T-helper 22 cell (primary cell): Measurements from ENCODE around the gene CSRP3.

Experiments used
- DNase-seq: peaks from one replicate; pipeline ENCODE4 v3.0.0-alpha.2; 2020; ENCODE audit warnings: low read depth

CSRP3 gene

DNA sequence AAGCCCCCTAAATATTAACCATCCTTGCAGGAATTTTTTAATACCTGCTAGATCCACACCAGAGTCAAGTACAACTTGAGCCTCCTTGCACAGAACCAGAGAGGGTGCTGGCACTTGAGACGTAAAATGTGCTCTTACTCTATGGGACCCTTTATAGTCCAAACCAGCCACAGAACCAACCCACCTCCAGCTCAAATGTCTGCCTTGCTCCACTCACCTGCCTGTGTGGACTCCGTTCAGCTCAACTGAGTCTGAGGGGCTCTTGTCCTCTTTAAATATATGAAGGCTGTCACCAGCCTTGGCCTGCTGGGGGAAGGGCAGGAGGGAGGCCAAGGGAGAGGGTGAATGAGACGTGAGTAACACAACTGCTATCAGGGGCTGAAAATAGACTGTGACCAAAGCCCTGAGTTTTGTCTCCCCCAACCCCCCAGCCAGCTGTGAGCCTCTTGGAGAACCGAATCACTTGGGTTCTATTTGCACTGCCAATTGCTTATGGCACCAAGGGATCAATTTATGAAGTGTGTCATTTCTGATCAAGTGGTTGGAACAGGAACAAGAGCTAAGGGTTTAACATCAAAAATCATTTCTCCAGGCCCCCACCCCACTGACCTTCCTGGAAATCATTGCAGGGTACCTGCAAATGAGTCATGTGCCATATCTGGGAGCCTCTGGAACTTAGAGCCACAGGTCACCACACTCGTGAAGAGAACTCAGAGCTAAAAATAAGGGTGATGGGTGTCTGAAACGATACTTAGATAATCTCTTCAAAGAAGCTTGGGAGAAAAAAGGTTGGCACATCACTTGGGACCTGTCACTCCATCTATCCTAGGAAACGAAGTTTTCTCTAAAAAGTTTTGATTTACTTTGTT, at the start of gene CSRP3:
CSRP3 (minus strand) TSS at position 247 of the 869 bp plus-strand sequence. CDS start 9,535 bp downstream, outside the sequence.
- no peak for DNase-seq

DNA sequence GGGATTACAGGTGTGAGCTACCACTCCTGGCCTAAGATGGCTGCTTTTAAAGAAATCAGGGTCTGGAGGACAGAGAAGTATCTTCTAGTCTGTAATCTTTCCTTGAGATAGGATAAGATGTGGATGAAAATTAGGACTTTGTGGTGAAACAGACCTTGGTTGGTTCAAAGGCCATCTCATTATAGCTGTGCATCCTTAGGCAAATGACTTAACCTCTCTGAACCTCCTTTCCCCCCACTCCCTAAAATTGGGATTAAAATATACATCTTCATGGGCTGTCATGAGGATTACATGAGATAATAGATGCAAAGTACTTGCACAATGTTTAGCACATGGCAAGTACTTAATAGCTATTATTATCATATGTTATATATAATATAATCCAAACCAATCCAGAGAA, 49.8 kb upstream of the CSRP3 start:
- no peak for DNase-seq

DNA sequence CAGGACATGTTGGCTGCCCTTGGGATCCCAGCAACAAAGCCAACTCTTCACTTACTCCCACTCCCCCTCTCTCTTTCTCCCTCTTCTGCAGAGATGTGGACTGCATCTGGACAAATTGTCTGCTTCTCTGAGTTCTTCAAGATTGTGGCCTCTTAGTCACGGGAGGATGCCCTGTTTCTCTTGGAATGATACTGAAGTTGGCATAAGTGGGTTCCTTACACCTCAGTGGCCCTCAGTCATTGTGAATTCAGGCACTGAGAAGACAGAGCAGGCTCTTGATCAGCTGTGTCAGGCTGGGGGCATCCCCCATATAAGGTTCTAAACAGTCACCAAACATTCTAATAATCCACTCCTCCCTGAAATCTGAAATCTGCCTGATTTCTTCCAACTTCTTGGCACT, 45.0 kb upstream of the CSRP3 start:
- no peak for DNase-seq

DNA sequence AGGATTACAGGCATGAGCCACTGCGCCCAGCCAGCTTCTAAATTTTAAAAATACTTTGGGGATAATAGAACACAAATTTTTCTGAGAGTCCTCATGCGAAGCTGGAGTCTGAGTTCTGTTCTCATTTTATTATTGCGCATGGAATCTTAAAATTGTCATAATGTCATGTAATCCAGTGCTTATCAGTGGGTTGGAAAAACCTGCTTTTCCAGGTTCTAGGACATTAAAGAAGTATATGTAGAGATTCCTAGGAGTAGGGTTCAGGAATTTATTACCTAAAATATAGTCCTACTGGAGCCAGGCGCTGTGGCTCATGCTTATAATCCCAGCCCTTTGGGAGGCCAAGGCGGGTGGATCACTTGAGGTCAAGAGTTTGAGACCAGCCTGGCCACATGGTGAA, 43.6 kb upstream of the CSRP3 start:
- no peak for DNase-seq

DNA sequence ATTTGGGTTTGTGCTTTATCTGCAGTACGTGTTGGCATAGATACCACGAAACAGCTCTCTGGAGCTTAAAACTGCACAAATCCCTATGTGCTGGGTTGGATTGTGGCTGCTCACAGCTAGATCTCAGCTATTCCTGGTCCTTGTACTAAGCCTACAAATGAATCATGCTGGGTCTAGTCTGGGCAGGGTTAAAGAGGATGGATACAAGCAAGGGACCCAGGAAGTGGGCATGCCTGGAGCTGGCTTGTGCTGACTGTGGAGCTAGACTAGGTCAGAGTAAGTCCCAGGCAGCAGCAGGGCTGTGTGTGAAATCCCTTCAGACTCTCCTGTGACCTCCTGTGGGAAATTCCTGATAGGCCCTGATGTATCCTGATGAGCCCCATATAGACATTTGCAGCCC, 42.8 kb upstream of the CSRP3 start:
- no peak for DNase-seq

DNA sequence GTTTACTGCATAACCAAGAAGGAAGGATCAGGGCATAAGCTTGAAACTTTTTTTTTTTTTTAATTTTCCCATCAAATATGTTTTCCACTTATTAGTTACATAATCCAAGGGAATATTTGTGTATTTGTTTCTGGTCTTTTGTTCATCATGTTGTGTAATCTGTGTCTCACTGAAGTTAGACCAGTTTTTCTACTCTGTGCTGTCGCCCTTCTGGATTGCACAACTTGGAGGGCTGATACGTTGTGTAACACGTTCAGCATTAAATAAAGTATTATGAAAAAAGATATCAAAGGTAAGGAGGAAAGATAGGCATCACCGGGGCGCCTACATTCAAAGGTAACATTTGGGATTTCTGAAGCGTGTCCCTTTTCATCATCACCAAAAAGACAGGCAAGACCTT, 42.3 kb upstream of the CSRP3 start:
- no peak for DNase-seq

DNA sequence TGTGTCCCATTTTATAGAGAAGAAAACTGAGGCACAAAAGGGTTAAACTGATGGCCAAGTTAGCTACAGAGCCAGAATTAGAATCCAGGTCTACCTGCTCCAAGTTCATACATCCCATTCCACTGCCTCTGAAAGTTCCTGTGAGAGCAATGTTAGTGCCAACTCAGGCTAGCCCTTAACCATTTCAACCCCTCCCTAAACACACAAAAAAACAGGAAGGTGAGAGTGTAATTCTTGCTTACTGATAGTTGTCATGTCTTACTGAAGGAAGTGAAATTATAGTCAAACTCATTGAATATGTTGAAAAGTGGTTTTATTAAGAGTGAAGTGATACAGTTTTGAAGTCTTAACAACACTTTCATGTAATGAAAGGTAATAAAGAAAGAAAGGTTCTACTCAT, 41.8 kb upstream of the CSRP3 start:
- no peak for DNase-seq

DNA sequence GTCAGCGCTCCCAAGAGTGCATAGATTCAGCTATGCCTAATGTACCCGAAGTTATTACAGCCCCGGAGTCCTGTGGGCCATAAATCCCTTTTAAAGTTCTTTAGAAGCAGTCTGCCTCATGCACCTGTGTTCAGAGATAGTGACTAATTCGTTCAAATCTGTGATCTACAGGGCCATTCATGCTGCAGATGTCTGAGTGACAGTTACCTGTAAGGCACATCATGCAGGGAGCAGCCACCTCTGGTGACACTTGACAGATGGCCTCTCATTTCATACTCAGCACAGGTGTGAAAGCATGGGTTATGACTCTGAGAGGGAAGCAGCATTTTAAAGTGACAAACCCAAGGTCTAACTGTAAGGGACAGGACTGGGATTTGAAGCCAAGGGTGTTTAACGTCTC, 41.4 kb upstream of the CSRP3 start:
- no peak for DNase-seq

DNA sequence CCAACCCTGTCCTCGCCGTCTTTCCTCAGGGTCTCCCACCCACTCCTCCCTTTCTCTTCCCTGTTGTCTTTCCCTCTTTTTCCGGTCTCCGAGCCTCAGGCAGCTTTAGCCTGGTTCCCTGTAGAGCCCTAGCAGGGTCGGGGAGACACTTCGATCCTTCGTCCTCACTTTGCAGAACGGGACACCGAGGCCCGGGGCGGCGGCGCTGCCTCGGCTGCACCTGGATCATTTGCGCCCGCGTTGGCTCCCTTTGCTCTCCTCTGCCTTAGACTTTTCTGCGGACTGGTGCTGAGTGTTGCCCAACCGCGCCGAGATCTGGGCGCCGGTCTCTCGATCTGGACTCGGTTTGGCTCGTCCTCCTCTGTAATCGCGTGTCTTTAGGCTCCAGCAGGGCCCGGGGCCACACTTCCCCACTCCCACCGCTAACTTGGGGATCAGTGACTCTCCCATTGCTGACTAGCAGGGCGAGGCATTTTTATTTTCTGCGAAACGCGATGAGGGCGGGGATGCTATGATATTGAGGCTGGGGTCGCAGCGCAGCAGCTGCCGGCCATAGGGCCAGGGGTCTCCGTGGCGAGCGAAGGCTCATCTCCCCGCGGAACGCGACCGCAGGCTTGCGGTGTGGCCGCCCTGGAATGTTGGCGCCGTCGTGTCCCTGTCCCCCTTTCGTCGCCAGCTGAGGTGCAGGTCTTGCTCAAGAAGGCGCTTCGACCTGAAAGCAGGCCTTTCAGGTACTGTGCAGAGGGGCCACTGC, 40.6 kb upstream of the CSRP3 start:
- DNase-seq, result no peak

DNA sequence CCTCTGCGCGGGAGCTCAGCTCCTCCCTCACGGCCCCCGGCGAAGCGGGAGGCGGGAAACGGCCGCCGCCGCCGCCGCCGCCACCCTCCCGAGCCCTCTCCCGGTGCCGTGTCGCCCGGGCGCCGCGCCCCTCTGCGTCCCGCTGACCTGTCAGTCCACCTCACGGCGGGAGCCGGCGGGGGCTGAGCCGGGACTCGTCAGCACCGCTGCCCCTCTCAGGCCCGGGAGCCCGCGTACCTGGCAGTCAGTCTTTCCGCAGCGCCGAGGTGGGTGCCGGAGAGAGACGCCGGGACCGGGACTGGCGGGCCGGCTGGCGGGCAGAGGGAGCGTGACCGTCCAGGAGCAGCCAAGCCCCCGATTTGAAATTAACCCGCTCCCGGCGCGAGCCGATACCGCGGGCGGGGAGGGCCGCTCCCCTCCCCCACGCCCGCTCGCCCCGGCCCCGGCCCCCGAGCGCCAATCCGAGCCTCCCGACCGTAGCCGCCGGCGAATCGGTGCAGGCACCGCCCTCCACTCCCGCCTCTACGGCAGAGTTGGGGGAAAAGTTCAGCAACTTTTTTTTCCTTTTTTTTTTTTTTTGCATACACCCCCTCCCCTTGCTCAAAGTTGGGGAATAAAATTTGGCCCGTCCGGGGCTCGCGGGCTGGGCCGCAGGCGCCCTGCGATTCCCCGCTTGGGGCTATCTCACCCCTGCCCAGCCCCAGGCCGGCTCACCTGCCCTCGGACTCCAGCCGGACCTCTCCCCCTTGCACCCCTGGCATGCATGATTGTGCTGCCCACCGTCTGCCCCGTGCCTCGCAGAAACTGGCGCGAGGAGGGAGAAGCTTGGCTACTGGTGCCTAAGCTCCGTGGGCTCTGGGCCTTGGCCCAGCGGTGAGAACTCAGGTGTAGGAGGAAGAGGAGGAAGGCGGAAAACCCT, 39.7 kb upstream of the CSRP3 start:
- DNase-seq, result peak; percentile 12

DNA sequence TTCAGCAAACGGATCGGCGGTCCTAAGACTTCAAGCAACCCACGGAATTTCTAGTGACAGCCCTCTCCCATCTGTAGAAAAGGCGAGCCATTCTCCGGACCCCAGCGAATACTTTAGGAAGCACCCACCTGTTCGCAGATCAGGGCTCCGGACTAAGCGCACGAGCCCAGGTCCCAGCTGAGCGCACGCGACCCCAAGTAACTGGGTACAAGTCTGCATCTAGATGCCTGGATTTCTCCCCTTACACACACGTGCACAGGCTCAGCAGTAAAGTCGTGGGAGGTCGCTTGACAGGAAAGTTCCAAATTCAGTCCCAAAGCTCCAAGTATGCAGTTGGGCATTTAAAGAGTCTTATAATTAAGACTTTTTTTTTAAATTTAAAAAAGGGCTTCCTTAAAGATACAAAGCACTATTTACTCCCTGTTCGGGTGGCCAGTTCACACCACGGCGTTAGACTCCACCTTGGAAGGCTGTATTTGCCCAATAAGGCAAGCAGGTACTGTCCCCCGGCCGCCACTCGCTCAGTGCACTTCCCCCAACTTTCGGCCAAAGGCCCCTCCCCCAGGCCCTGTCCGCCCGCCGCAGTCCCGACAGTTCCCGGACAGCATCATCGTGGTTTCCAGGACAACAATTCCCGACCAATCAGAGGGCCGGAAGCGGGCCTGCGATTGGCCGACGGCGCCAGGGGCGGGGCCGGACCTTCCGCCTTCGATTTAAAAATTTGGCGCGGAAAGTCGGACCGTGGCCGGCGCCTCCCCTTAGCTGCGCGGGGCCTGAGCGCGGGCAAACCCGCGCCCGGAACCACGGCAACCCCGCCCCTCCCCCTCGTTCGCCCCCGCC, 38.9 kb upstream of the CSRP3 start, which contains the start of gene E2F8:
E2F8 (minus strand) TSS at position 526 of the 840 bp plus-strand sequence. CDS start 824 bp downstream, outside the sequence.
- peak; percentile 68 for DNase-seq

DNA sequence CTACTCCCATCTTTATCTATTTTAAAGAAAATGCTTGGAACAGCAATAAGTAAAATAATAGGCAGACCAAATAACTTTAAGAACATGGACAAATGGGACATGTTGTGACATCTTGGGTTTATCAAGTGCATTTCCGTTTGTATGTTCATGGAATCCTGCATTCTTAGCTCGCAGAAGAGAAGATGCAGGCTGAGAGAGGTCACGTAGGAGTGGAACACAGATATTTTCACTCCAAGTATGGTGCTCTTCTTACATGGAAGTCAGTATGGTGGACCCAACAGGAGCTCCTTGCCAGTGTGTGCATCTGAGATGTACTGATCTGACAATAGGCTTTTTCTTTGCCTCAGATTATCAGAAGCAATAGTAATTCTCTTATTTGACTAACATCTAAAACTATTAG, 37.3 kb upstream of the CSRP3 start:
- DNase-seq, result no peak

DNA sequence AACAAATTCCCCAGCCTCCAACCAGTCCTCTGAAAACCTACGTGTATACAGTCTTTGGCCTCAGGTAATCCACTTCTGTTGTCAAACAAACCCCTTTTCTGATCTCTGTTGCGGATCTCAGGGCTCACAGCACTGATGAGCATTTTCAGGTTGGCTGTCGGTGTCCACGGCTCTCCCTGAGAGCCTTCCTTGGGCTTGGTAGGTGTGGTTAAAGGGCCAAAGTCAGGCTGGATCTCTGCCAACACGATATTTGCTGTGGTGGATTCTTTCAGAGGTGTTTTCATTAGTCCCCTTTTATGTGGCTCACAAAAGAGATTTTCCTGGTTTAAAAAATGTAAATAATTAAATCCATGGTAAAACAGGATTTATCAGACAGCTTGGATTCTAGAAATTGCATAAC, 36.0 kb upstream of the CSRP3 start:
- no peak for DNase-seq

DNA sequence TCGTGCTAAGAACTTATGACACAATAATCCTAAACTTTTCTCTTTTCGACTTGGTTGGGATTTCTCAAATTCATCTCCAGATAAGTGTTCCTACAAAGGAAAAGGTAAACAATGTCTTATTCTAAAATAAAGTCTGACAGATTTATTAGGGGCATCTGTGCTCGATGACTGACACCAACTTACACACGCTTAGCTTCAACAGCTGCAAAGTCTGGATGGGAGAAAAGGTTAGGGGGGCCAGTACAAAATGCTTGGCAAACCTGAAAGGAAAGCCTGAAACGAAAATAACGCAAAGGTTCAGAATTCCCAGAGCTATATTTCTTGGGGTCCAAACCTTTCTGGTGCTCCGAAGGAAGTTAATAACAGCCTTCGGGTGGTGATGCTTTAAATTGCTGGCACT, 35.6 kb upstream of the CSRP3 start:
- DNase-seq, result no peak

DNA sequence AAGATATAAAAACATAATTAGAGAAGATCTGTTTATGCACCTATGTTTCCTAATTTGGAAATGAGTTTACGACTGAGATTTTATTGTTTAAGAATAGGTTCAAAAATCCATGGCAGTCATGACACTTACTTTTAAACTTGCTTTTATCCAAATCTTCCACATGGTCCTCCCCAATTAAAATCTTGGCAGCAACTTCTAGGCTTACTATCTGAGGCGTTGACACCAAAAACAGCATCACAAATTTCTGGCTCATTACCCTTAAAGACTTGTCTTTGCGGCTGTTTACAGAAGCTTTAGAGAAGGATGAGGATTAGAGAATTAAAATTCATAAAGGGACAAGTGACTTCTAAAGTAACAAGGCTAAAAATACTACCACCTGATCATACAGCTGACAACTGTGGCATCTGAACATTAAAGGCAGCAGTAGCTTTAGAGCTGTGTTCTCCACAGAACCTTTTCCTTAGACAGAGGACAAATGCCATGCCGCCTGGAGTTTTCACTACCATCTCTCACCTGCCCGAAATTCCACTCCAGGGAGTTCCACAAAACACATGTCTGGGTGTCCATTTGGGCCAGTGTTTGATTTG, 32.5 kb upstream of the CSRP3 start:
- no peak for DNase-seq

DNA sequence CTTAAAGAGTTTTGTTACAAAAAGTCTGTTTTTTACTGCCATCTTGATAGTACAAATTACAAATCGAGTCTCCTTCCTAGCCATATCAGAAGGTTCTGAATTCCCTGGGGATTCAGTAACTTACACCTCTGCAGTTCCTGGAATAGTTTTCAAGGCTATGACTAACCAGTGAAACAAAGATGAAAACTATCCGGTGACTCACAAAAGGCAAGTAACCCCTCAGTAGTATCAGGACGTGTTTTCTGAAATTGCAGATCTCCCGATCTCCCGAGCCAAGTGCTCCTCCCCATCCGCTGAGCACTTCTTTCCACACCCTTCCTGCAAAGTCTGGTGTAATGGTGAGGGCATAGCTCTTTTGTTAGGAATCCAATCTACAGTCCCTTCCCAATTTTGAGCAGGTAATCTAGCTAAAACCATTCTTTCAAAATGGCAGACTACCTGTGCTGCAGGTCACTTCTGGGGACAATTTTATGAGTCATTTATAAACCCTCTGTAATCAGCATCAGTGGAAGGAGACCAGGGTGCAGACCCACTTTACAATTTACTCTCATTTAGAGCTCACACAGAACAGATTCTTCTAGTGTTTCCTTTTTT, 31.2 kb upstream of the CSRP3 start:
- no peak for DNase-seq

DNA sequence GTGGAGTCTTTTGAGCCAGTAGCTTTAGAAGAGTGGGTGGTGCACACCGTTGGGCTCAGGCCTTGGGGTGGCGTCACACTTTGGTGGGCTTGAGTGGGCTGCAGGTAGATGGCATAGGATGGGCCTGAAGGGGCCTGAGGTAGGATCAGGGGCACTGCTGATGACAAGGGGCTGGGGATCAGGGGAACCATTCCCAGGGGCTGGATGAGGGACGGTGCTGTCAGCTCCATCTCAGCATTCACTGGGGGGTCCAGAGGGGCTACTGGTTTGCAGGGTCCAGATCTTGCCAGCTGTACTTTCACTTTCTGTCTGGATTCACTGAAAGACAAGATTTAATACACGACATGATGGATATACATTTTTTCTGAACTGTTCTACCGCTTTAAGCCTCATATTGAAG, 27.9 kb upstream of the CSRP3 start:
- DNase-seq, result no peak

DNA sequence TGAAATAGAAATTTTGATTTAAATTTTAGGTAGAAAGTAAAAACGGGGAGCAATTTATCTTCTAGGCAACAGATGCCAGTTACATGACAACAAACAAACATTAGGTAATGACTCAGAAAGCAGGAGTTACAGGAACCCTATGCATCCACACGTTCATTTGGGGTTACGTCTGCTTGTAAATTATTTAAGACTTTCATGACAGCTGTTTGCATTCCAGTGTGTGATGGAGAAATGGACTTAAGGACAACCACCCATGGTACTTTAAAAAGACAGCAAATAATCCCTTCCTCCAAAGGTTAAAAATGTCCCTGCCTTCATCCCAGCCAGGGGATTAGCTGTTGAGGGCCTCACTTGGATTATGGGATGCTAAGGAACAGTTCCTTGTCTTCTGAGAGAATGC, 27.2 kb upstream of the CSRP3 start:
- DNase-seq, result no peak

DNA sequence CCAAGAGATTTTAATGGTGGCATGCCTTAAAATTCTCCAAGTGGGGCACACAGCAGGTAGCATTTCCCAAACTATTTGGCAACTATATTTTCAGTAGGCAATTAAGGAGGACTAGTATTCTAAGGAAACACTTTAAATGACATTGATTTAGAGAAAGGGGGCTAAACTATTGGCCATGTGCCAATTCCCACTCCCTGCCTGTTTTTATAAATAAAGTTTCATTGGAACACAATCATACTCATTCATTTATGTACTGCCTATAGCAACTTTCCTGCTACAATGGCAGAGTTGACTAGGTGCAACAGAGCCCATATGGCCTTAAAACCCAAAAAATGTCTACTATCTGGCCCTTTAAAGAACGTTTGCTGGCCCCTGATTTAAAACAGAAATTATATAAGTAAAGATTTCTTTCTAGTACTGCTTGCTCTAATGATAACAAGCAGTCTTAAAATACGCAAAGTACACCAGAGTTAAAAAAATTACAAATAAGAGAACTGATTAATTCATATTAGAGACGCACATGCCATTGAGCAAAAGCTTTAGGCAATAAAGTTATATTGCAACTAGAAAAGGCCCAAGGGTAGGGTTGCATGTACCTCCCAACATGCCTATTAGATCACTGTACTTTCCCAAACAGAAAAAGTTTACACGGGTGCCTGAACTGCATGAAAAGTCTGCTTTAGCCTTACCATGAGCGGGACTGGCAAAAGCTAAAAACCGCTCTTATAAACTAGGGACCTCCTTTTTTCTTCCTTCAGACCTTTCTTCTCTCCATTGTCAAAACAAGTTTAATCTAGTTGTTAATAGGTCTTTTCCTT, 24.8 kb upstream of the CSRP3 start:
- no peak for DNase-seq

DNA sequence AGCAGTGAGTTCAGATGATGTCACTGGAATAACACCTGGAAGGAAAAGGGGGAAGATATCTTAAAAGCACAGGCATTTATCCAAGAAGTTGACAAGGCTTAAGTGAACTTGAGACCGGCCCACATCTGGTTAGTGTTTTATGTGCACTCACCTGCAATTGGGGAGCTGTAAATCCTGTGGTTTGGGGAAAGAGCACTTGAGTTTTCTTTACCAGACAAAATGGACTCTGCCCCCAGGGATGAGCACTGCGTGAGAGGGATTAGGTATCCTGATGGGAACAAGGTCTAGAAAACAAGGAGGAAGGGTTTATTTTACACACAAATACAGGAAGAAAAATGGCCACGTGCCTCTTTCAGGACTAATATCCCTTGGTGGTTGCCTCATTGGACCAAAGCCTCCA, 23.8 kb upstream of the CSRP3 start:
- DNase-seq, result no peak
